Fibroblast of lung (primary cell): Measurements from ENCODE around the gene USP6. TPM values are rescaled to one million over a fixed set of nuclear protein-coding genes. Genes with fewer than 3 reads are reported as not detected.

ENCODE experiments used
- DNase-seq, 2 donors: peaks; one replicate each; pipeline versions ENCODE4 v3.0.0 to v3.0.0-alpha.2; 2010; ENCODE audit warnings: low read depth in 2 of 2
- H2AFZ ChIP-seq: 2 replicates; pipeline ENCODE4 v1.5.1; 2012; ENCODE audit warnings: low read length, control low read depth, inconsistent platforms
- H3K27ac ChIP-seq: 2 replicates; pipeline ENCODE4 v1.5.1; 2011; ENCODE audit warnings: low read length, control low read depth; ENCODE audit not compliant: insufficient read depth
- H3K27me3 ChIP-seq: 2 replicates; pipeline ENCODE4 v1.5.1; 2011; ENCODE audit warnings: mild to moderate bottlenecking, low read length; ENCODE audit not compliant: control insufficient read depth, insufficient read depth
- H3K36me3 ChIP-seq: 2 replicates; pipeline ENCODE4 v1.5.1; 2011; ENCODE audit warnings: low read length; ENCODE audit not compliant: control insufficient read depth, insufficient read depth
- H3K4me1 ChIP-seq: 2 replicates; pipeline ENCODE4 v1.5.1; 2011; ENCODE audit warnings: low read length; ENCODE audit not compliant: control insufficient read depth, insufficient read depth; ENCODE audit errors: extremely low read depth
- H3K4me2 ChIP-seq: 2 replicates; pipeline ENCODE4 v1.5.1; 2011; ENCODE audit warnings: low read length, control low read depth; ENCODE audit not compliant: insufficient read depth; ENCODE audit errors: extremely low read depth
- H3K4me3 ChIP-seq, 4 experiments: fragments of 200-600 bp in 1 of 4; sonication (generic) in 1 of 4; replicated peaks in 1 of 4; 2 replicates each; pipeline ENCODE4 v1.5.1; 2011 to 2016; ENCODE audit warnings: low read length in 4 of 4, low read depth in 3 of 4, mild to moderate bottlenecking in 3 of 4, control low read depth in 2 of 4, inconsistent platforms in 1 of 4, mixed read lengths in 1 of 4; ENCODE audit not compliant: insufficient read depth in 1 of 4; ENCODE audit errors: control extremely low read depth in 1 of 4
- H3K79me2 ChIP-seq: 2 replicates; pipeline ENCODE4 v1.5.1; 2012; ENCODE audit warnings: mild to moderate bottlenecking, low read length, inconsistent platforms; ENCODE audit not compliant: control insufficient read depth, insufficient read depth
- H3K9ac ChIP-seq: 2 replicates; pipeline ENCODE4 v1.5.1; 2011; ENCODE audit warnings: mild to moderate bottlenecking, low read length, control low read depth; ENCODE audit not compliant: insufficient read depth
- H3K9me3 ChIP-seq: 2 replicates; pipeline ENCODE4 v1.5.1; 2012; ENCODE audit warnings: low read depth, low read length; ENCODE audit not compliant: control insufficient read depth, insufficient read depth
- H4K20me1 ChIP-seq: 2 replicates; pipeline ENCODE4 v1.5.1; 2011; ENCODE audit warnings: low read length; ENCODE audit not compliant: control insufficient read depth, insufficient read depth; ENCODE audit errors: extremely low read depth
- CTCF ChIP-seq, 2 donors: IDR thresholded peaks in 1 of 2; conservative IDR thresholded peaks in 1 of 2; 1 replicate in 1 of 2; 2 replicates in 1 of 2; pipeline ENCODE4 v1.5.1; 2011 to 2012; ENCODE audit warnings: low read length in 2 of 2, control low read depth in 1 of 2, inconsistent platforms in 1 of 2, low read depth in 1 of 2, mild to moderate bottlenecking in 1 of 2
- EZH2 ChIP-seq: IDR thresholded peaks from 2 replicates; pipeline ENCODE4 v1.5.1; 2012; ENCODE audit warnings: low read length, control low read depth, mild to moderate bottlenecking; ENCODE audit errors: missing control alignments
- polyA plus RNA-seq, 2 donors: library from polyadenylated mRNA; depleted of rRNA in 1 of 2; stranded (reverse) in 1 of 2; unstranded in 1 of 2; fragments of >200 nt; gene quantifications; 2 replicates each; pipeline ENCODE4 v1.2.1, GENCODE V29; 2011 to 2012; ENCODE audit warnings: missing spikeins in 1 of 2
- total RNA-seq: library from RNA; depleted of rRNA; stranded (reverse); fragments of >200 nt; gene quantifications from 2 replicates; pipeline ENCODE4 v1.2.1, GENCODE V29; 2014

The USP6 gene
- total and polyA plus RNA-seq, 2 donors (not counting 1 experiment from before 2014, with no cell fraction given): 0.01 TPM; not detected in 1

GRCh38 chr17:5201011-5201410 is 85.2 kb downstream of the USP6 start:
- Histone ChIP-seq H3K9me3 (no peaks in the 10 kb centered on the region), H3K27me3 (no peaks in the 10 kb centered on the region), H3K4me1 (no peaks in the 10 kb centered on the region), H3K36me3 (no peaks in the 10 kb centered on the region), H3K4me3 (no peak overlapping the region), H3K27ac (no peak overlapping the region), H3K79me2 (no peaks in the 10 kb centered on the region), H2AFZ (no peak overlapping the region), H3K9ac (no peak overlapping the region), H4K20me1 (no peaks in the 10 kb centered on the region), H3K4me2 (no peak overlapping the region)
- no peak for TF ChIP-seq CTCF (conservative IDR thresholded peaks at IDR 0.05 in 1 of 2, IDR thresholded peaks at IDR 0.05 in 1 of 2; ENCODE audit: low read depth in 1 of 2, low read length in 2 of 2)
- TF ChIP-seq EZH2: no peak
- no peak for DNase-seq

GRCh38 chr17:5203178-5203907 is 87.5 kb downstream of the USP6 start:
- H3K79me2 ChIP-seq: no peaks in the 10 kb centered on the region
- peak overlapping the region; percentile 13 for H3K4me2 ChIP-seq
- peak in 1 of 2 donors; percentile 37 for DNase-seq
- no peak overlapping the region for H3K27ac ChIP-seq
- H3K9ac ChIP-seq: no peak overlapping the region
- no peaks in the 10 kb centered on the region for H4K20me1 ChIP-seq
- no peak overlapping the region for H3K4me3 ChIP-seq
- no peaks in the 10 kb centered on the region for H3K36me3 ChIP-seq
- H3K4me1 ChIP-seq: no peaks in the 10 kb centered on the region
- H3K9me3 ChIP-seq: no peaks in the 10 kb centered on the region
- TF ChIP-seq CTCF (conservative IDR thresholded peaks at IDR 0.05 in 1 of 2, IDR thresholded peaks at IDR 0.05 in 1 of 2; ENCODE audit: low read depth in 1 of 2, low read length in 2 of 2): no peak
- TF ChIP-seq EZH2: no peak
- no peak overlapping the region for H2AFZ ChIP-seq
- H3K27me3 ChIP-seq: no peaks in the 10 kb centered on the region

GRCh38 chr17:5203908-5204294 is 88.1 kb downstream of the USP6 start:
- Histone ChIP-seq H3K79me2 (no peaks in the 10 kb centered on the region), H3K36me3 (no peaks in the 10 kb centered on the region), H3K4me1 (no peaks in the 10 kb centered on the region), H2AFZ (no peak overlapping the region), H3K27me3 (no peaks in the 10 kb centered on the region), H3K9me3 (no peaks in the 10 kb centered on the region), H3K4me3 (no peak overlapping the region), H4K20me1 (no peaks in the 10 kb centered on the region), H3K27ac (no peak overlapping the region), H3K4me2 (peak overlapping the region; percentile 13), H3K9ac (no peak overlapping the region)
- DNase-seq: peak; percentile 75 to 77
- no peak for TF ChIP-seq EZH2
- no peak for TF ChIP-seq CTCF (conservative IDR thresholded peaks at IDR 0.05 in 1 of 2, IDR thresholded peaks at IDR 0.05 in 1 of 2; ENCODE audit: low read depth in 1 of 2, low read length in 2 of 2)
